Measurements from ENCODE around the gene FBXO21. TPM values are rescaled to one million over a fixed set of nuclear protein-coding genes. Genes with fewer than 3 reads are reported as not detected.

The FBXO21 gene
- polyA plus RNA-seq, 4 donors, result 47.8 to 65.2 (median 60.9) TPM

- no peak for DNase-seq (ENCODE audit: low read depth in 4 of 4, low spot score in 3 of 4)
Observed at GRCh38 chr12:117169548-117169947, 20.7 kb downstream of the FBXO21 start.

- no peak for DNase-seq (ENCODE audit: low read depth in 4 of 4, low spot score in 3 of 4)
Observed at GRCh38 chr12:117168976-117169375, 21.3 kb downstream of the FBXO21 start.

GRCh38 chr12:117167769-117168168 is 22.5 kb downstream of the FBXO21 start:
- DNase-seq (ENCODE audit: low read depth in 4 of 4, low spot score in 3 of 4), result no peak

- DNase-seq (ENCODE audit: low read depth in 4 of 4, low spot score in 3 of 4), result no peak
Observed at GRCh38 chr12:117166107-117166506, 24.2 kb downstream of the FBXO21 start.

GRCh38 chr12:117165342-117165741 is 24.9 kb downstream of the FBXO21 start:
- no peak for DNase-seq (ENCODE audit: low read depth in 4 of 4, low spot score in 3 of 4)

- no peak for DNase-seq (ENCODE audit: low read depth in 4 of 4, low spot score in 3 of 4)
Observed at GRCh38 chr12:117162633-117163032, 27.6 kb downstream of the FBXO21 start.

GRCh38 chr12:117162167-117162539 is 28.1 kb downstream of the FBXO21 start:
- DNase-seq (ENCODE audit: low read depth in 4 of 4, low spot score in 3 of 4), result no peak

GRCh38 chr12:117161460-117162166 is 28.7 kb downstream of the FBXO21 start:
- DNase-seq (ENCODE audit: low read depth in 4 of 4, low spot score in 3 of 4), result no peak

- DNase-seq (ENCODE audit: low read depth in 4 of 4, low spot score in 3 of 4), result no peak
Observed at GRCh38 chr12:117159674-117160073, 30.6 kb downstream of the FBXO21 start.

- no peak for DNase-seq (ENCODE audit: low read depth in 4 of 4, low spot score in 3 of 4)
Observed at GRCh38 chr12:117158911-117159553, 31.2 kb downstream of the FBXO21 start.

- no peak for DNase-seq (ENCODE audit: low read depth in 4 of 4, low spot score in 3 of 4)
Observed at GRCh38 chr12:117158096-117158495, 32.2 kb downstream of the FBXO21 start.

GRCh38 chr12:117155278-117156060 is 34.8 kb downstream of the FBXO21 start:
- DNase-seq (ENCODE audit: low read depth in 4 of 4, low spot score in 3 of 4), result peak in 2 of 4 donors; percentile 25 to 39

GRCh38 chr12:117152793-117153775 is 37.2 kb downstream of the FBXO21 start:
- DNase-seq (ENCODE audit: low read depth in 4 of 4, low spot score in 3 of 4), result no peak

GRCh38 chr12:117151403-117152031 is 38.8 kb downstream of the FBXO21 start:
- DNase-seq (ENCODE audit: low read depth in 4 of 4, low spot score in 3 of 4), result no peak

GRCh38 chr12:117149431-117149830 is 40.8 kb downstream of the FBXO21 start:
- DNase-seq (ENCODE audit: low read depth in 4 of 4, low spot score in 3 of 4), result no peak

- DNase-seq (ENCODE audit: low read depth in 4 of 4, low spot score in 3 of 4), result no peak
Observed at GRCh38 chr12:117148642-117149041, 41.6 kb downstream of the FBXO21 start.

- no peak for DNase-seq (ENCODE audit: low read depth in 4 of 4, low spot score in 3 of 4)
Observed at GRCh38 chr12:117147639-117148038, 42.6 kb downstream of the FBXO21 start.

GRCh38 chr12:117145597-117146154 is 44.6 kb downstream of the FBXO21 start:
- no peak for DNase-seq (ENCODE audit: low read depth in 4 of 4, low spot score in 3 of 4)

- DNase-seq (ENCODE audit: low read depth in 4 of 4, low spot score in 3 of 4), result no peak
Observed at GRCh38 chr12:117144599-117144998, 45.7 kb downstream of the FBXO21 start.

Data from left renal pelvis (tissue), 4 donors.